A549 (cell line): Measurements from ENCODE around the gene MAP2K7.

Source experiments
- ESRRA ChIP-seq: fragments of 150-350 bp; IDR thresholded peaks from 2 replicates; pipeline ENCODE4 v1.6.1; 2014; ENCODE audit warnings: mild to moderate bottlenecking, low read length, borderline replicate concordance
- FOSB ChIP-seq: fragments of 250-450 bp; sonication (Bioruptor Pico); IDR thresholded peaks from 2 replicates; pipeline ENCODE4 v1.5.0; 2020; ENCODE audit warnings: mild to moderate bottlenecking, moderate library complexity

DNA sequence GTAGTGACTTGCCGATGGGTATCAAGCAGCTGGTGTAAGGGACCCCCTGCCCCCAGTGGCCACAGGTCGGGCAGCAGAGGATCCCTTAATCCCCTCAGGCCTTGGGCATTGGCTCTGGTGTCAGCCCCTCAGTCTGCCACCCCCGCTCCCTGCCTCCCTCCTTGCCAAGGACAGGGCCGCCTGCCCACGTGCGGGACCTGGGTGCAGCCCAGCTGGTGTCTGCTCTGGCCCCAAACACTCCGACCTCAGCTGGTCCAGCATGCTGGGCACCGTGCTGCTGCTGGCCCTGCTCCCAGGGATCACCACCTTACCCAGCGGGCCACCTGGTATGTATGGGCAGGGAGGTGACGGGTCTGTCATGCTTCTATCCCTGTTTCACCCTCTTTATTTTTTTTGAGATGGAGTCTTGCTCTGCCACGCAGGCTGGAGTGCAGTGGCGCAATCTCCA is 10.9 kb downstream of the MAP2K7 start, which contains the start of gene TGFBR3L:
- no peak for TF ChIP-seq ESRRA
- TF ChIP-seq FOSB (CRISPR knock-in tag), result no peak
